Measurements from ENCODE around the gene SH3RF3.

SH3RF3 gene

DNA sequence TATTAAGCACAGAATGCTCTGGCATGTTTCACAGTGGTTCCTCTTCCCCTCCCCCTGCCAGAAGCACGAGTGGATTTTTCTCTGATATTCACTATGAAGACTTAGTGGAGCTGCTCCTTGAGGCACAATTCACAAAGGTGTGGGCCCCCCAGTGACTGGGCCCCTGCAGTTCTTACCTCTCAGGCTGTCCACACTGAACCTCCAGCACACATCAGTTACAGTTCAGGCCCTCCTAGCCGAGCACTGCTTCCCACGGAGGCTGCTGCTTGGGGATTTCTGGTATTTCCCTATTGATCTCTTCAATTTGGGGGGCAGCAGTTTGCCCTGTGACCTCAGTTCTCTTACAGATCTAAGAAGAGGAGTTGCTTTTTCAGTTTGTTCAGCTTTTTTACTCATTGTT is 236.1 kb downstream of the SH3RF3 start:
- no peak for DNase-seq

DNA sequence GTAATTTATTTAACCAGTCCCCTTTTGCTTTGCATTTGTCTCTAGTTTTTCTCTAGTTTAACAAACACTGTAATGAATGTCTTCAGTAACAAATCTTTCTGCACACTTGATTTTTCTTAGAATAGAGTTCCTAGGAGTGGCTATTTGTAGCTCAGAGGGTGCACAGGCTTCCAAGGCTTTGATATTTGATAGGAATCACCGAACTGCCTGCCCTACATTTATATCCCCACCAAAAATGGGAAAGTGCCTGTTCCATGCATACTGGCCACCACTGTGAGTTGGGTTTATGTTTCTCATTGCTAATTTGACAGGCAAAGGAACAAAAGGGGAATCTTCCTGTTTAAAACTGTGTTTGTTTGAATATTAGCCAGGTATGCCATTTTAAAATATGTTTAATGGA is 238.7 kb downstream of the SH3RF3 start:
- DNase-seq, result no peak

DNA sequence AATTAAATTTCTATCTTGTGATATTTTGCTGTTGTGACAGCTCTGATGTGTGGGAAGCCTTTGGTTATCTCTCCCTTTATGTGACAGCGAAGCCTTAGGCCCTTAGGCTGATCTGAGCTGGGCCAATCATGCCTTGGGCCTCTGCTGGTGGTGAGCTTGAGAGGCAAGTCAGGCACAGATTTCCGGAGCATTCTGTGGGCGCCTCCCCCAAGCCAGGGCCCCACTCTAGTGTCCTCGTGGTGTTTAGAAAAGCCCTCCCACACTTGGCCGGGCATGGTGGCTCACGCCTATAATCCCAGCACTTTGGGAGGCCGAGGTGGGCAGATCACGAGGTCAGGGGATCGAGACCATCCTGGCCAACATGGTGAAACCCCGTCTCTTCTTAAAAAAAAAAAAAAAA is 239.8 kb downstream of the SH3RF3 start:
- DNase-seq, result no peak

DNA sequence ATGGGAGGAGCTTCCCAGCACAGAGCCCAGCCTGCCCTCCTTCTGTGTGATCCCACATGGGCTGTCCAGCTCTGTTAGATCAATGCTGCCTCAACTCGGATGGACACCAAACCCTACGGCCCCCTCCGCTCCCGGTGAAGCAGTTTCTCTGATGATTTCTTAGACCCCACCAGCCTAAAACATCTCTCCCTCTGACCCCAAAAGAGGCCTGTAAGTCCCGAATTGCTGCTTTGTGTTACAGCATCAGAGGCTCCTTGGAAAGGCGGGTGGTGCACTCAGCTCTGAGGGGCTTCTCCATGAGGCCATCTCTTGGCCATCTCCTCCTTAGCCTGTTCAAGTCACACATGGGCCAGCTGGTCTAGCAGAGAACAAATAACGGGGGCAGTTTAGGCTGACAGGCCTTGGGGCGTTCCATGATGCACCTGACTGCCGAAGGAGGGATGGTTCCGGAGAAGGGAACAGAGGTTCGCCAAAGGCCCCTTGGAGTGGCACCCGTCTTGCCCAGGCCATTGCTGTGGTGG is 240.7 kb downstream of the SH3RF3 start:
- DNase-seq, result no peak

DNA sequence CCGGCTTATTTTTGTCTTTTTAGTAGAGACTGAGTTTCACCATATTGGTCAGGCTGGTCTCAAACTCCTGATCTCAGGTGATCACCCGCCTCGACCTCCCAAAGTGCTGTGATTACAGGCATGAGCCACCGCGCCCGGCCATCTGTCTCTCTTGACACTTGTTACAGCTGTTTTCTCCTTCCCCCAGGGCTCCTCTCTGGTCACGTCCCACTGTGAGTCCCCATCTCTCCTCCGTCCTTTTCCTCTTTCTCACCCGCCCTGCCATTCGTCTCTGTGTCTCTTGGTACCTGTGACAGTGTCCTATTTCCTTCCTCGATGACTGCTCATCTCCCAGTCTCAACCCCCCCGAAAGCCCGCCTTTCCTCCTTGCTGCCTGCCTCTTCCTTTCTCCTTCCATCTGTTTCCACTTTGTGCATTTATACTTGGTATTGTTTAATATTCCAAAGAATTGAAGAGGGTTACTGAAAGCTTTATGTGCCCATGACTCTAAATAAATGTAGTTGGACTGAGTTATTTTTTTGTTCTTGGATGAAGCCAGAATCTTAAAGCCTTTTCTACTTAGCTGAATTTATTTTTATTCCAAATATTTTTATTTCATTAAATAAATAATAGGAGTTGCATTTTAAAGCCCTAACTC is 241.5 kb downstream of the SH3RF3 start:
- no peak for DNase-seq

DNA sequence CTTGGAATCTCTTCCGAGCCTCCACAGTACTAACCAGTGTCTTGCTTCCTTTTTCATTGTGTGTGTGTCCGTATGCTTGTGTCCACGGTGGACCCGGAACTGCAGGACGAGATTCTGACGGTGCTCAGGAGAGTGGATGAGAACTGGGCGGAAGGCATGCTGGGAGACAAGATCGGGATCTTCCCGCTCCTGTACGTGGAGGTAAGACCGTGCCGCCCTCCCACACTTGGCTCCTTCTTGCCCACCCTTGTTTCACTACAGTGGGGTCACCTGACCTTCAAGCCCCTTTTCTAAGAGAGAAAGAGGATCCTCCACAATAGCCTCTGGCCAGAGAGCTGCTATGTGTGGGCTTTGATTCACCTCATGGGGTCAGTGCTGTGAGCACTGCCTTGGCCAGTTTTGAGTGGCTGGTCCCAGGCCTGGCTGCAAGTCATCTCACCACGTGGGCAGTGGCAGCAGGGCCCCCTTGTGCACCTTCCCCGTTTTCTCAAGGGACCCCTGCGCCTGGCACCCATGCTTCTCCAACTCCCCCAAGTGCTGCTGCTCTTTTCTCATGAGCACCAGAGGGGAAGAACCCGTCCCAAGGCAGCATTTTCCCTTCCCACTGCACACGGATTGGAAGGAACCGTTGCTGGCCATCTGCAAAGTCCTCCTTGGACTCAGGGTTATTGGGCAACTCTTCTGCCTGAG is 242.6 kb downstream of the SH3RF3 start:
- no peak for DNase-seq

DNA sequence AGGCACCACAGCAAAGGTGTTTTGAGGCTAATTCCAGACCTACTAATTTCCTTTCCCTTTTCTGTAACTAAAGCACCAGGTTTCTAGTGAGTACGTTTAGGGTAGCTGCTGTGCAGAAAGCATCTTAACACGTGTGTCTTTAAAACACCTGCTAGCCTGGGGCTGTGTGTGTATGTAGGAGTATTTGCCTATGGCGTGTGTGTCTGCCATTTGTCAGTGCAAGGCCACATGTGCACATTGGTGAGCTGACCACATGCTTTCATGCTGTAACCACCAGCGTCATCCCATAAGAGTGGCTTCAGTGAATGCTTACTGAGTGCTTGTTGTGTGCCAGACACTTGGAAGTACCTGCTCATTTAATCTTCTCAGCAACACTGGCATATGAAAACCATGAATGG is 243.2 kb downstream of the SH3RF3 start:
- DNase-seq, result no peak

DNA sequence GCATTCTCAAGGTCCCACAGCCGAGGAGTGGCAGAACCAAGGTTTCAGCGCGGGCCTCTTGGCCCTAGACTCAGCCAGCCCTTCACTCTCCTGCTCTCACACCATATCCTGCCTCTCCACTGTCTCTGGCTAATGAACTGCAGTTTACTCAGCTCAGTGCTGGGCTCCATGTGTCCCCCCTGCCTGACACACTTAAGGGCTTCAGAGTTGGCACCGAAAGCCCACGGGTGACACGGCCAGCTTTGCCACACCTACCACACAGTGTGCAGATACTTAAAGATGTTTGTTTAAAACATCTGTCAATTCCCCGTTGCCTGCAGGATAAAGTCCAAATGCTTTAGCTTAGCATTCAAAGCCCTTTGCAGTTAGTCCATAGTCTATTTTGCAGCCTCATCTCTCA is 243.6 kb downstream of the SH3RF3 start:
- no peak for DNase-seq

DNA sequence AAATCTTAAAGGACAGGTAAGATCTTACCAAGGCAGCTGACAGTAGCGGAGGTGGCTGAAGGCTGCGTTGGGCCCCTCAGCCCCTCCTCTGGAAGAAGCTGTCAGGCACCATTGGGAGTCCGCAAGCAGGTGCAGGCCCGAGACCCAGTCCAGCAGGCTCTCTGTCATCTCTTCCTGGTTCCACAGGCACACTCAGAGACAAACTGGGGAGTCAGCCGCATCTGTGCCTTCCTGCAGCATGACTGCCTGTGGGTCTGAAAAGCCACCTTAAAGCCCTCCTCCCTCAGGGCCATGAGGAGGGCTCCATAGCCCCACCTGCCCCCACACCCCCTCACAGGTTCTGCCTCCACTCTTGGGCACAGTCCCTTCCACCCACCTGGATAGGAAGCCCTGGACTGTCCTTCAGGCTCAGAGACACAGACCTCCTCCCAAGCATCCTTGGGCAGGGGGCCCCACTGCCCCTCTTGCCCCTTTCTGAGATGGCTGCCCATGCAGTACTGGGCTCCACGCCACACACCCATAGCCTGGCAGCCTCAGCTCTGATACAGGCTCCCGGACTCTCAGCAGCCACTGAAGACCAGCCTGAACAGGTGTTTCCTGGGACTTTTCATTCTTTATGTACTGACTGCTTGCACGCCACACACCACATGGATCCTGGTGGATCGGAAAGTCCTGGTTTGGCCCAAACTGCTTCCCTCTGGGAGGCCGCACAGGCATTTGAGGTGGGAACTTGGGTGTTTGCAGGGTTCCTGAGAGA is 245.0 kb downstream of the SH3RF3 start:
- no peak for DNase-seq

DNA sequence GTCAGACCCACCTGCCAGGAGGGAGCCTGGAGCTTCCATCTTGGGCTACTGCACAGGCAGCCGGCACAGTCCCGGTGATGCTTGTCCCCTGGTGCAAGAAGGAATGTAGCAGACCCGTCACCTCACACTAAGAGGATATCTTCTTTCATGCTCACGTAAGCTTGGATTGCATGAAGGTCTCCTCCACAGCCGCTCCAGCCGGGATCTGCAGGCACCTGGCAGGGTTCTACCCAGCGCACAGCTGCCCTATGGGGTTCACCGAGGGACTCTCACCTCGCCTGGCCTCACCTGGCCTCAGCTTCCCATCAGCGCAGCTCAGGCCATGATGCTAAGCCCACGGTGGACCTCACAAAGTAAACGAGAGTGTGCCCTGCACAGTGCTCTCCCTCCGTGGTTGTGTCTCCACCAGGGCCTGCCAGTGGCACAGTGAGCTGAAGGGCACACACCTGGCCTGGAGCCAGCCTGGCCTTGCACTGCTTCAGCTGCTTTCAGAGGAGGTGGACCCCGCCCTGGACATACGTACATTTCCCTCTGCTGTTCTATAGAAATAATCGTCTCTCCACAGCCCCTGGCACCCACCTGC is 245.6 kb downstream of the SH3RF3 start:
- no peak for DNase-seq

DNA sequence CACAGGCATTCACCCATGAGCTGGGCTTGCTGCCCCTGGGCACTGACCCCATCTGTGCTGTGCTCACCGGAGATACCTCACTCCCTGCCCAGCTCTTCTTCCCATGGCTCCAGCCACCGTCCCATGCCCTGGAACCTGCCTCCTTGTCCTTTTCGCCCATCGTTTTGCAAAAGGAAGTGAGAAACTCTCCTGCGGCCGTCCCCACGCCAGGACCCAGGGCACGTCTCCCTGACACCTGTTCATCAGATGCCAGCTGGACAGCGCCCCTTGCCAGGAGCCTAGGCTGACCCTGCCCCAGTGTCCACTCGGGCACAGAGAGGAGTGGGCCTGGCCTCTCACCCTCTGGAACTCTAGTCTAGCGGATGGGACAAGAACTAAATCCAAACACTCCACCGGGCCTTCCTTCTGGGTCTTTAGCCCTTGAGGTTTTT is 246.1 kb downstream of the SH3RF3 start:
- DNase-seq, result no peak

DNA sequence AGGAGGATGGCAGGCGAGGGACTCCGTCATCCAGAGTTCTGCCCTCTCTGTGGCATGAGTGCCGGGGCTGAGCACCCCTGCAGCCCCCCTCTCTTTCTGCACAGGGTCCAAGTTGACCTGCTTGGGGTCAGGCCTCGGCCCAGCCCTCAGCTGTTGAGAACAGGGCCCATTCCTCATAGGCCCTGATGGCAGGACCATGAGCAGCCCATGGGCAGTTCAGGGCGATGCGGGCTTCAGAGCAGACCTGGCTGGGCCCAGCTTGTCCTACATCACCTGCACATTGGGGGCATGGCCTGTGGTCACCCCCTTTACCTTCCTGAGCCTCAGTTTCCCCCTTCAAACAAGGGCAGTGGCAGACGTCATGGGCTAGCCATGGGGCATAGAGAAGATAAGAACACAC is 246.7 kb downstream of the SH3RF3 start:
- DNase-seq, result no peak

DNA sequence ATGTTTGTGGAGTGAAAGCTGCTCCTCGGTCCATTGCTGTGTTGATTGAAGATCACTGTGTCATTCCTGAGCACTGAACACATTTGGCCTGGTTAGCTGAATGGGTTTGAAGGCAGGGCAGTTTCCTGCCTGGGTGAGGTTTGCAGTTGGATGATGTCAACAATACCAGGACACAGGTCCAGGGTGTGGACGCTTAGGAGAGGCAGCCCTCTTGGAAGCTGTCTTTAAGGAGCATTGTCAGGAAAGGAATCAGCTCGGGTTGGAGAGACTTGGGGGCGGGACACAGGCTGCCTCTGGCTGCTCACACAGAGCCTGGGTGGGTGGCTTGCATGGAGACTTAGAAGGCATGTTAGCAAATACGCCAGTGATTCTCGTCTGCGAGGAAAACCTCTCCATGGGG is 247.1 kb downstream of the SH3RF3 start:
- DNase-seq, result no peak

DNA sequence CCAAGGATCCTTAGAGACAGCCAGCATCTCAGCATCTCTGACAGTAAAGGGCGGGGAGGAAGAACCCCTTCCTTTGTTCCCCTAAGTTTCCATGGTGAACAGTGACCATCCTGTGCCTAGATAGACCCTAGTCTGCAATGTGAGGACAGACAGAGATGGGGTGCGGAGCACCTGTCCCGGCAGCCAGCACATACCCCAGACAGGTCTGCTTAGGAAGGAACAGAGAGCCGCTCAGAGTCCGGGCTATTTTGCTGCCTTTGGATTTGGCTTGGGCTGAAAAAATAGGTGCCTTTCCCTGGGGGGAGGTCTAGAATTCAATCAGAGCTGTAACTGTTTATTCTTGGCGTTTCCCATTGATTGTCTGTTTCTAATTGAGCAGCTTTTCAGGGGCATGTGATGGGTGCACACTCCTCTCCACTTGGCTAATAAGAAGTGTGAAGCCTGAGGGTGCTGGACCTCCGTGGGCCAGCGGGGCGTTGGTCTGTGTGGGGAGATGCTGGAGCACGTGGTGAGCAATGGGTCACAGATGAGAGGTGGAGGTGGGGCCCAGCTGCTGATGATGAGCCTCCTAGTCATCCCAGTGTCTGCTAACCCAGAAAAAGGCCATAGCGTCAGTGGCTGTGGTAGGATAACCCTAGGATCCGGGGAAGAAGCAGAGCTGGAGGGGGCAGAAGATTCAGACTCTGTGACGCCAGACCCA is 247.9 kb downstream of the SH3RF3 start:
- no peak for DNase-seq

DNA sequence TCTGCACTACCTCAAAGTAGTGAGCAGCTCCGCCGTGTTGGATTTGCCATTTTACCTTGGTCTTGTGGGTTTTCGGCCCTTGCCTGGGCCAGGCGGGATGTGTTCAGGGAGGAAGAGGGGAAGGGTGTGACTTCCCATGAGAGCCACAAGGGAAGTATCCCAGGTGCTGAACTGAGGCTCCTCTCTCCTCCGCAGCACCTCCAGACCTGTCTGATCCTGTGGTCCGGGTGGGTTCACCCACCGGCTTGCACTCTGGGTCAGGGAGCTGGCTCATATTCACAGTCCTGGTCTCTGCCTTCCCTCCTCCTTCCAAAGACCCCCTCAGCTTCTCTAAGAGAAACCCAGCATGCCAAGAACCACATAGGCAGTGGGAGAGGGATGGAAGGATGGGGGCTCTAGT is 249.0 kb downstream of the SH3RF3 start:
- no peak for DNase-seq

DNA sequence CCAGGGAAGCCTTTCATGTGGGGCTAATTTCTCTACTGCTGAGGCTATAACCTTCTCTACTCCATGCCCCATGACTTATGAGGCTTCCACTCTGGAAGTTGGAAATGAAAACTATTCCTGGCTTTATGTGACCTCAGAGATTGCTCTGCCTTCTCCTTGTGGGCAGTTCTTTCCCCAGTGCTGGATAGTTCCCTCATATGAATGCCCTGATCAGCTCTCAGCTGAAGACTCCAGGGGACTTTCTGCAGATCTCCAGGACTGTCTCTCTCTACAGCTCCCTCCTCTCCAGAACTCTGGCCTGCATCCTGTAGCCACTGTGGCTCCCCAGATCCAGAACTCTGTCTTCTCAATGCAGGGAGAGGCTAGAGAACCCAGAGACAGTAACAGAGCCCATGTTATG is 249.7 kb downstream of the SH3RF3 start:
- no peak for DNase-seq

DNA sequence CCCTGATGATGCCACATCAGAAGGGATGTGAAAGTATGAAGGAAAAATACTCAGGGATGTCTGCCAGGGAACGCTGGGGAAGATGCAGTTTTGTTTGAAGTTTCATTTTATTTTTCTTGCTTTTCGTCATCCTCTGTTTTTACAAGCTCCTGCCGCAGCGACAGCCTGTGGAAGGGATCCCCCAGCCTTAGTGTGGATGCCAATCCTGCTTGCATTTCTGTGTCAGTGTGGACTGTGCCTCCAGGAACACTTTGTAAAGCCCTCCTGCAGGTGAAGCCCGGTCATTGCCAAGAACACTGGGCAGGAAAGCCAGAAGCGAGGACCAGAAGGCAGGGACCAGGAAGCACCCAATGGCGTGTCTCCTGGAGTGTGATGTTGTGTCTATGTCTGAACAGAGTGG is 250.5 kb downstream of the SH3RF3 start:
- DNase-seq, result no peak

DNA sequence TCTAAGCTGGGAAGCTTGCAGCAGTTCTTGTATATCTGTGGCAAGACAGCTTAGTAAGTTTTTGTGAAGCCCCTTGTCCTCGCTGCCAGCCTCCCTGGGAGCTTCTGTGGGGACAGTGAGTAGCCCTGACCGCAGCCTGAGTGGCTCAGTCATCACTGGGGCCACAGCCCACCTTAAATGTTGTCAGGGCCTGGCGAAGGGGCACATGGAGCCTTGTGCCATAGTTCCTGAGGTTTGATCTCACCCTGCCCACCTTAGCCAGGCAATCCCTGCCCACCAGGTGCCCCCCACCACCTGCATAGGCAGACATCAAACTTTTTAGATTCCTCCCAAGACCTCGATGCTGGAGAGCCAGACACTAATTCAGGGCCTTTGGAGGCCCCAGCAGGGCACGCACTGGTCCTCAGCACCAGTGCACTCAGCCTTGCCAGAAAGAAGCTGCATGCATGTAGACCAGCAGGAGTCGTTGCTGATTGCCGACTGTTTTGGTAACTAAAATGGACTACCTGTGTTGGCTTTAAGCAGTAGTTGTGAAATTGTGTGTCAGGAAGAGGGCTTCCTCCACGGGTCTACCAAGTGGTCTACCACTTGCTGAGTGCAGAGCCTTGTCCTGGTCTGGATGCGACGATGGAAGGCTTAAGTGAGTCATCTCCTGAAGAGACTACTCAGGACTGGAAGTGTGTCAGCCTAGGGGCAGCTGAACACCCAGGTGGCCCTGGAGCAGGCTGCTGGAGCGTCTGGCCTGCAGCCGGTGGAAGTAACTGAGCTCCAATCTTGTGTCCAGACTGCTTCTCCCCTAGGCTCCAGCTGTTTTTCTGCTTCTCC is 251.7 kb downstream of the SH3RF3 start:
- no peak for DNase-seq

DNA sequence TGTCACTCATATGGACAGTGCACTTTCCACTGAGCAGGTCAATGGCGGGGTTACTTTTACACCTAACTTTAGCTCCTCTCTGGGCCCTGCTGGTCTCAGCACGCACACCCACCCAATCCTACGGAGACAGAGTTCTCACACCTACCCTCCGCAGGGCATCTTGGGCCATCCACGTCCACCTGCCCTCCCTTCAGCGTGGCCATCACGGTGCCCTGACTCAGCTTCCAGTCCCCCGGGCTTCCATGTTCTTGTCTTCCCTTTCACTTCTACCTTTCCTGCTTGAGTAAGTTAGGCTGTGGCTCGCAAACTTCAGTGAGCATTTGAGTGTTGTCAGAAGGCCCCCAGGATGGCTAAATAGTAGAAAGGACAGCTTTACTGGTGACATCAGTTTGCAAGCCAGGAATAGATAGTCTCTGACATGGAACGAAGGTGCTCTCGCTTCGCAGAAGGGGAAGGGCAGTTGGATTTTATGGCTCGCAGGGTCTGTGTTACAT is 252.4 kb downstream of the SH3RF3 start:
- no peak for DNase-seq

DNA sequence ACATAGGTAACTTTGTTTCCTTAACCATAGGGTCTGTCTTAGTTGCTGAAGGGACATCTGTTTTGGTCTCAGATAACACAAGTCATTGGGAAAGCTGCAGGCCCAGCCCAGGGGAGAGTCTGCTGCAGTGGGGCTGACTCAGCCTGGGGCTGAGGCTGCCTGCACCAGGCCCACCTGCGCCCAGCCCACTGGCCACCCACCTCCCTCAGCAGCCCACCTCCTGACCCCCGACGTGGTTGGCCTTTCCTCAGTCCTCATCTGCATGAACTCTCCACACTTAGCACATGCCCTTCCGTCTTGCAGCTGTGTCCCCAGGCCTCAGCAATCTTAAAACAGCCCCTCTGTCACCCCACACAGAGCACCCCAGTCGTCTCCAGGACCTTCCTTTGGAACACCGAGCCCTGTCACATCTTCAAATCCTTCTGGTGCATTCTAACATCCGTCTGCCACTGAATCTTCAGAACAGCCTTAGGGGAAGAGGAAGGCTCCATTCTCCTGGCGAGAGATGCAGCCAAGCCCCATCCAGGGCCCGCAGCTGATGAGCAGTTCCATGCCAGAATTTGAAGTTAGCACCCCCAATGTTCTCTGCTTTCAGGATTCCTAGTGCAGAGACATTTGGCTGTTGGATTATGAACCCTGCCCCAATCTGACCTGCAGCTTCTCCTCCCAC is 253.4 kb downstream of the SH3RF3 start:
- no peak for DNase-seq

DNA sequence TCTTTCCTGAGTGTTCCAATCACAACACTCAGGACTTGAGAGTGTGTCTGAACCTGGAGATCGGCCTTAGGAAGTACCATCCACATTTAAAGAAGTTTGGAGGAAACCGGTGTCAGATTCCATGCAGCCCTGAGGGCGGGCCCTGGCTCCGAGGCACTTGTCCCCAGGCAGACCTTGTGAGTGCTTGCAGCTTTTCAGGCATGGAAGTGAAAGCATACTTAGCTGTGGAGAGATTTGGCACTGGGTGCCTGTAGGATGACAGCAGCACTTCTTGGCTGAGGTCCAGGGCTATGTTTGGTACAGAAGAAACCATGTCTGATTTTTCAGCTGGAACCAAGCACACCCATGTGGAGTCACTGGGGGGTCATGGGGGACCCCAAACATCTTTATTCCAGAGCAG is 253.9 kb downstream of the SH3RF3 start:
- no peak for DNase-seq

All from stimulated activated naive CD4-positive, alpha-beta T cell treated with Interleukin-2 at 50 U/mL for 16 hours (primary cell).